Natural killer cell (primary cell): ENCODE results near the gene MAGEA8. TPM values are rescaled to one million over a fixed set of nuclear protein-coding genes. Genes with fewer than 3 reads are reported as not detected.

ENCODE experiments used
- ATAC-seq, 3 donors: fragments of 150-1000 bp in 2 of 3; fragments of 200-7000 bp in 1 of 3; cut with Tn5 transposase; 1 replicate in 1 of 3; 2 replicates in 2 of 3; pipeline ENCODE4 v1.10.0; 2021; ENCODE audit warnings: mild to moderate bottlenecking in 2 of 3, moderate library complexity in 2 of 3
- DNase-seq, 2 donors: peaks; one replicate each; pipeline versions ENCODE4 v3.0.0 to v3.0.0-alpha.2; 2013 to 2021; ENCODE audit warnings: mixed read lengths in 1 of 2
- H3K27ac ChIP-seq: one replicate; pipeline ENCODE4 v1.5.1; 2013; ENCODE audit warnings: mild to moderate bottlenecking, low read length
- H3K27me3 ChIP-seq: one replicate; pipeline ENCODE4 v1.6.1; 2013; ENCODE audit warnings: low read length; ENCODE audit not compliant: control insufficient read depth, insufficient read depth
- H3K36me3 ChIP-seq: one replicate; pipeline ENCODE4 v1.6.1; 2013; ENCODE audit warnings: low read length; ENCODE audit not compliant: control insufficient read depth, insufficient read depth
- H3K4me1 ChIP-seq: one replicate; pipeline ENCODE4 v1.6.1; 2013; ENCODE audit warnings: low read length; ENCODE audit not compliant: control insufficient read depth, insufficient read depth
- H3K4me3 ChIP-seq: one replicate; pipeline ENCODE4 v1.5.1; 2013; ENCODE audit warnings: low read length
- H3K9me3 ChIP-seq: one replicate; pipeline ENCODE4 v1.6.1; 2013; ENCODE audit warnings: low read length; ENCODE audit not compliant: control insufficient read depth, insufficient read depth
- H3K27ac Mint-ChIP-seq, 2 donors: one replicate each; pipeline ENCODE4 v1.8.0; 2022; ENCODE audit warnings: mild to moderate bottlenecking in 2 of 2, mixed read lengths in 2 of 2, moderate library complexity in 1 of 2
- H3K27me3 Mint-ChIP-seq, 2 donors: one replicate each; pipeline ENCODE4 v1.8.0; 2022; ENCODE audit warnings: low read depth in 2 of 2, mixed read lengths in 2 of 2
- H3K36me3 Mint-ChIP-seq: one replicate; pipeline ENCODE4 v1.8.0; 2022; ENCODE audit warnings: mixed read lengths
- H3K4me1 Mint-ChIP-seq, 2 donors: one replicate each; pipeline ENCODE4 v1.8.0; 2022; ENCODE audit warnings: mixed read lengths in 2 of 2
- H3K4me3 Mint-ChIP-seq: one replicate; pipeline ENCODE4 v1.8.0; 2022; ENCODE audit warnings: mild to moderate bottlenecking, moderate library complexity, mixed read lengths
- H3K9me3 Mint-ChIP-seq, 2 donors: one replicate each; pipeline ENCODE4 v1.8.0; 2022; ENCODE audit warnings: mixed read lengths in 2 of 2
- CTCF ChIP-seq: fragments of 200-600 bp; IDR thresholded peaks from one replicate; pipeline ENCODE4 v1.8.0; 2022; ENCODE audit warnings: antibody characterized with exemption
- WGBS: methylation state at CpG from one replicate; pipeline ENCODE4 v1.1.7; 2013; ENCODE audit warnings: missing lambda C conversion rate; ENCODE audit not compliant: insufficient coverage; 5-methylcytosine and 5-hydroxymethylcytosine counted together
- intact Hi-C: fragments of 100-400 bp; cut with micrococcal nuclease; formaldehyde crosslinking; loops from one replicate; pipeline ENCODE4 v1.14.2; 2022
- total RNA-seq, 4 donors: library from RNA; stranded (reverse); fragments of 120-200 nt in 1 of 4; gene quantifications; one replicate each; pipeline versions ENCODE4 v1.2.3 to v1.2.4, GENCODE V29; 2013 to 2022

MAGEA8 gene
- total RNA-seq, 3 donors from 2014 or later (not counting 1 experiment from before 2014, with no cell fraction given), result not detected

- Mint-ChIP-seq H3K36me3 (no peaks in the 10 kb centered on the region), H3K27ac (no peak overlapping the region), H3K27me3 (peaks cover 0 to 19% of the 10 kb centered on the region in 2 donors), H3K9me3 (no peaks in the 10 kb centered on the region), H3K4me1 (no peaks in the 10 kb centered on the region), H3K4me3 (no peak overlapping the region)
- Histone ChIP-seq H3K4me1 (no peaks in the 10 kb centered on the region), H3K9me3 (no peaks in the 10 kb centered on the region), H3K4me3 (no peak overlapping the region), H3K36me3 (no peaks in the 10 kb centered on the region), H3K27me3 (no peaks in the 10 kb centered on the region), H3K27ac (no peak overlapping the region)
- DNase-seq, result no peak
- intact Hi-C loops, result no loop called here
- ATAC-seq, result no peak
- no peak for TF ChIP-seq CTCF
- WGBS, result 81% methylated on average over 3 of the region's 3 CpGs
Observed at GRCh38 chrX:149848855-149849254, 32.1 kb upstream of the MAGEA8 start.

- no peak overlapping the region for H3K27ac ChIP-seq
- no peaks in the 10 kb centered on the region for H3K9me3 ChIP-seq
- no peak overlapping the region for H3K4me3 ChIP-seq
- DNase-seq, result no peak
- H3K27me3 ChIP-seq, result no peaks in the 10 kb centered on the region
- Mint-ChIP-seq H3K36me3 (no peaks in the 10 kb centered on the region), H3K4me1 (no peaks in the 10 kb centered on the region), H3K27me3 (peaks cover 0 to 20% of the 10 kb centered on the region in 2 donors), H3K27ac (no peak overlapping the region), H3K9me3 (no peaks in the 10 kb centered on the region), H3K4me3 (no peak overlapping the region)
- H3K4me1 ChIP-seq, result no peaks in the 10 kb centered on the region
- TF ChIP-seq CTCF, result no peak
- WGBS, result 86% methylated on average over 1 of the region's 2 CpGs
- intact Hi-C loops, result no loop called here
- no peaks in the 10 kb centered on the region for H3K36me3 ChIP-seq
- no peak for ATAC-seq
Observed at GRCh38 chrX:149849787-149850186, 31.2 kb upstream of the MAGEA8 start.

- no peaks in the 10 kb centered on the region for H3K9me3 Mint-ChIP-seq
- ATAC-seq (no peak), DNase-seq (no peak)
- Histone ChIP-seq H3K4me1 (no peaks in the 10 kb centered on the region), H3K27me3 (no peaks in the 10 kb centered on the region), H3K27ac (no peak overlapping the region), H3K9me3 (no peaks in the 10 kb centered on the region), H3K36me3 (no peaks in the 10 kb centered on the region), H3K4me3 (no peak overlapping the region)
- H3K27ac Mint-ChIP-seq, result no peak overlapping the region
- H3K36me3 Mint-ChIP-seq, result no peaks in the 10 kb centered on the region
- TF ChIP-seq CTCF, result no peak
- H3K4me1 Mint-ChIP-seq, result no peaks in the 10 kb centered on the region
- intact Hi-C loops, result no loop called here
- H3K27me3 Mint-ChIP-seq, result peaks cover 0 to 7% of the 10 kb centered on the region in 2 donors
- H3K4me3 Mint-ChIP-seq, result no peak overlapping the region
Observed at GRCh38 chrX:149851864-149852263, 29.1 kb upstream of the MAGEA8 start.

- DNase-seq (no peak), ATAC-seq (no peak)
- no peaks in the 10 kb centered on the region for H3K36me3 ChIP-seq
- no peak overlapping the region for H3K27ac ChIP-seq
- WGBS, result 50% methylated on average over 1 of the region's 2 CpGs
- Mint-ChIP-seq H3K27ac (no peak overlapping the region), H3K36me3 (no peaks in the 10 kb centered on the region), H3K27me3 (peaks cover 0 to 7% of the 10 kb centered on the region in 2 donors), H3K4me1 (peaks cover 8 to 15% of the 10 kb centered on the region in 2 donors), H3K9me3 (no peaks in the 10 kb centered on the region), H3K4me3 (no peak overlapping the region)
- no peak for TF ChIP-seq CTCF
- no peaks in the 10 kb centered on the region for H3K27me3 ChIP-seq
- H3K4me3 ChIP-seq, result no peak overlapping the region
- peaks cover 11% of the 10 kb centered on the region for H3K4me1 ChIP-seq
- intact Hi-C loops, result no loop called here
- H3K9me3 ChIP-seq, result no peaks in the 10 kb centered on the region
Observed at GRCh38 chrX:149853925-149854324, 27.1 kb upstream of the MAGEA8 start.
